ENCODE measurements around the gene TSPAN5.

Gene TSPAN5

GRCh38 chr4:98687876-98688275, 29.5 kb upstream of the TSPAN5 start:
- H3K4me3 ChIP-seq (ENCODE audit: low read depth, low read length), result no peak overlapping the region
- no peak overlapping the region for H2AFZ ChIP-seq (ENCODE audit: low read length, unreplicated experiment)
- H3K27ac ChIP-seq (ENCODE audit: low read depth, low read length), result peak overlapping the region; percentile 80

GRCh38 chr4:98686847-98687246, 28.4 kb upstream of the TSPAN5 start:
- Histone ChIP-seq H3K27me3 (ENCODE audit: insufficient read depth, low read length) (no peaks in the 10 kb centered on the region), H3K4me1 (ENCODE audit: control insufficient read depth, insufficient read depth, low read length, unreplicated experiment) (peaks cover 29% of the 10 kb centered on the region), H3K36me3 (ENCODE audit: insufficient read depth, low read length) (no peaks in the 10 kb centered on the region), H2AFZ (ENCODE audit: low read length, unreplicated experiment) (no peak overlapping the region), H3K27ac (ENCODE audit: low read depth, low read length) (no peak overlapping the region), H3K79me2 (ENCODE audit: control insufficient read depth, insufficient read depth, low read length, unreplicated experiment) (no peaks in the 10 kb centered on the region), H3K4me3 (ENCODE audit: low read depth, low read length) (no peak overlapping the region)

More at GRCh38 chr4:98687876-98688275, 29.5 kb upstream of the TSPAN5 start:
- H3K4me1 ChIP-seq (ENCODE audit: control insufficient read depth, insufficient read depth, low read length, unreplicated experiment), result peaks cover 23% of the 10 kb centered on the region
- no peaks in the 10 kb centered on the region for H3K79me2 ChIP-seq (ENCODE audit: control insufficient read depth, insufficient read depth, low read length, unreplicated experiment)
- H3K36me3 ChIP-seq (ENCODE audit: insufficient read depth, low read length), result no peaks in the 10 kb centered on the region
- H3K27me3 ChIP-seq (ENCODE audit: insufficient read depth, low read length), result no peaks in the 10 kb centered on the region

DNA sequence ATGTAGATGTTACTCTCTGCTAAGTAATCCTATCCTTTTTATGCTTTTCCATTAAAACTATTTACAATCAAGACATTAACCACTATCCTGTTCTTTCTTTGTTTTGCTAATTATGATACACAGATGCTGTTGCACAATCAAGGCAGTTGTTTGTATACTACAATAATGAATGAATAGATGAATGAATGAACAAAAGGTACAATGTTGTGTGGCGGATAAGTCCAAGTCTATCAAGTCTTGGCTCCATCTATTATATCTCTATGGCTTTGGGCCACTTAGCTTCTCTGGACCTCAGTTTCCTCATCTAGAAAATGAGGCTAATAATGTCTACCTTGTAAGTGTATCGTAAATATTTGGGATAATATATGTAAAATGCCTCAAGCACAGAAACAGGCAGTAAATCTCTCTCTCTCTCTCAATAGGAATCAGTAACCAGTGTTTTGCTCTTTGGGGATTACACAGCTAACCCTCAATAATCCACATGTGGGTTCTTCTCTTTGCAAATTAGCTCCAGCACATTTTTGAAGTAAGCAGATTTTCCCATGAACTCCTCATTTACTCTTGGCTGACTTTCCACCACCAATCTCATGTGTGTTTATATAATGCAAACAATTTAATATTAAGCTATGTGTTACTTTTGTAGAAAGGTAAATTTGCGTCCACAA, 27.8 kb upstream of the TSPAN5 start:
- H3K27me3 ChIP-seq (ENCODE audit: insufficient read depth, low read length), result no peaks in the 10 kb centered on the region
- no peaks in the 10 kb centered on the region for H3K79me2 ChIP-seq (ENCODE audit: control insufficient read depth, insufficient read depth, low read length, unreplicated experiment)
- H2AFZ ChIP-seq (ENCODE audit: low read length, unreplicated experiment), result no peak overlapping the region
- H3K36me3 ChIP-seq (ENCODE audit: insufficient read depth, low read length), result no peaks in the 10 kb centered on the region
- peaks cover 29% of the 10 kb centered on the region for H3K4me1 ChIP-seq (ENCODE audit: control insufficient read depth, insufficient read depth, low read length, unreplicated experiment)
- H3K27ac ChIP-seq (ENCODE audit: low read depth, low read length), result no peak overlapping the region
- no peak overlapping the region for H3K4me3 ChIP-seq (ENCODE audit: low read depth, low read length)

DNA sequence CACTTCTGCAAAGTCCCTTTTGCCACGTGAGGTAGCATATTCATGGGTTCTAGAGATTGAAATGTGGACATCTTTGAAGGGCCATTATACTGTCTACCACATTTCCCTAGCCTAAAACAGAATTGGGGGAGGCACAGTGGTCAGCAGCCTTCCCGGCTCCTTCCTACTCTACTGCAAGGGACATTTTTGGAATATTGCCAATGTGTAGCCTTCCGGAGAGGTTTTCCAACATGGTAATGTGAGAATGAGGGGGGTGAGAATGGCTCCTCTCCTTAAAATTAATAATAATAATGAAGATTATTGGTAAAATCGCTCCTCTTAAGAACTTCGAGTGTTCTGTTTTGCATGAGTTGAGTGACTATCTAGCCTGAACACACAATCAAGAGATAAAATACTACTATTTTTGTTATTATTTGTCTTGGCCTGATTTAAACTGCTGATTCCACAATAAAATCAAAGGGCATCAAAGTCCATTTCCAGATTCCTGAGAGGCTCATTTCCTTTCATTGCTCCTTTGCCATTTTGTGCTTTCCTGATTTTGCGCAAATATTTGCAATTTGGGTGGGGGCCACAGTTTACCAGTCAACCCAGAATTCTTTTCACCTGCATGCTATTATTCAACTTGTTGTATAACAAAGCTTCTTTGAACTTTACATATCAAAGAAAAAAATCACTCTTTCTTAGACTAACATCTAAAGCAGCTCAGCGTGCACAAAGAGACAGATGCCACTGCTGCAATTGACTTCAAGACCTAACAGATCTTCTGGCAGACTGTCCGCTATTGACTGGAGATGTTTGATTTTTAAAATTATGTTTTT, 27.0 kb upstream of the TSPAN5 start:
- H2AFZ ChIP-seq (ENCODE audit: low read length, unreplicated experiment), result no peak overlapping the region
- H3K27me3 ChIP-seq (ENCODE audit: insufficient read depth, low read length), result no peaks in the 10 kb centered on the region
- peaks cover 29% of the 10 kb centered on the region for H3K4me1 ChIP-seq (ENCODE audit: control insufficient read depth, insufficient read depth, low read length, unreplicated experiment)
- H3K4me3 ChIP-seq (ENCODE audit: low read depth, low read length), result no peak overlapping the region
- no peak overlapping the region for H3K27ac ChIP-seq (ENCODE audit: low read depth, low read length)
- H3K36me3 ChIP-seq (ENCODE audit: insufficient read depth, low read length), result no peaks in the 10 kb centered on the region
- H3K79me2 ChIP-seq (ENCODE audit: control insufficient read depth, insufficient read depth, low read length, unreplicated experiment), result no peaks in the 10 kb centered on the region

- no peaks in the 10 kb centered on the region for H3K27me3 ChIP-seq (ENCODE audit: insufficient read depth, low read length)
- H3K4me1 ChIP-seq (ENCODE audit: control insufficient read depth, insufficient read depth, low read length, unreplicated experiment), result peaks cover 11% of the 10 kb centered on the region
- H3K36me3 ChIP-seq (ENCODE audit: insufficient read depth, low read length), result no peaks in the 10 kb centered on the region
- H2AFZ ChIP-seq (ENCODE audit: low read length, unreplicated experiment), result no peak overlapping the region
- H3K79me2 ChIP-seq (ENCODE audit: control insufficient read depth, insufficient read depth, low read length, unreplicated experiment), result no peaks in the 10 kb centered on the region
- H3K4me3 ChIP-seq (ENCODE audit: low read depth, low read length), result no peak overlapping the region
- no peak overlapping the region for H3K27ac ChIP-seq (ENCODE audit: low read depth, low read length)
Measured at GRCh38 chr4:98682719-98683118, 24.3 kb upstream of the TSPAN5 start.

- no peaks in the 10 kb centered on the region for H3K79me2 ChIP-seq (ENCODE audit: control insufficient read depth, insufficient read depth, low read length, unreplicated experiment)
- H2AFZ ChIP-seq (ENCODE audit: low read length, unreplicated experiment), result no peak overlapping the region
- no peaks in the 10 kb centered on the region for H3K36me3 ChIP-seq (ENCODE audit: insufficient read depth, low read length)
- H3K4me3 ChIP-seq (ENCODE audit: low read depth, low read length), result no peak overlapping the region
- no peak overlapping the region for H3K27ac ChIP-seq (ENCODE audit: low read depth, low read length)
- H3K4me1 ChIP-seq (ENCODE audit: control insufficient read depth, insufficient read depth, low read length, unreplicated experiment), result peaks cover 8% of the 10 kb centered on the region
- no peaks in the 10 kb centered on the region for H3K27me3 ChIP-seq (ENCODE audit: insufficient read depth, low read length)
Measured at GRCh38 chr4:98680806-98681205, 22.4 kb upstream of the TSPAN5 start.

DNA sequence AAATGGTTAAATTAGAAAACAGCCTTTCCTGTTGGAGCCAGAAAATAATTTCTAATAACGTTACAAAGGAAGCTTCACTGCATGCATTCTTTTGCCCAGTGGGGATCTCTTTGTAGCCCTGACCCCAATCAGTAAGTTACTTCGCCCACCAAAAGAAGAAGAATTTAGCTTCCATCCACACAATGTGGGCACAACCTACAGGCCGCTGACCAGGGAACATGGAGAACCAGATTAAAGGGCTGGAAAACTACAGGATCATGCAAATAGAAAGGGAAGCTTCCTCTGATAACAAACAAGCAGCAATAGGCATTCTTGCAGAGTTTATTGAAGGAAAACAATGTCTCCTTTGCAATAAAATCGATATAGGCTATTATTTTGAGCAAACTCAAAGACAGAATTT, 21.3 kb upstream of the TSPAN5 start:
- H3K36me3 ChIP-seq (ENCODE audit: insufficient read depth, low read length), result no peaks in the 10 kb centered on the region
- no peak overlapping the region for H3K4me3 ChIP-seq (ENCODE audit: low read depth, low read length)
- H3K79me2 ChIP-seq (ENCODE audit: control insufficient read depth, insufficient read depth, low read length, unreplicated experiment), result no peaks in the 10 kb centered on the region
- no peak overlapping the region for H2AFZ ChIP-seq (ENCODE audit: low read length, unreplicated experiment)
- H3K27ac ChIP-seq (ENCODE audit: low read depth, low read length), result no peak overlapping the region
- no peaks in the 10 kb centered on the region for H3K27me3 ChIP-seq (ENCODE audit: insufficient read depth, low read length)
- H3K4me1 ChIP-seq (ENCODE audit: control insufficient read depth, insufficient read depth, low read length, unreplicated experiment), result peaks cover 8% of the 10 kb centered on the region

DNA sequence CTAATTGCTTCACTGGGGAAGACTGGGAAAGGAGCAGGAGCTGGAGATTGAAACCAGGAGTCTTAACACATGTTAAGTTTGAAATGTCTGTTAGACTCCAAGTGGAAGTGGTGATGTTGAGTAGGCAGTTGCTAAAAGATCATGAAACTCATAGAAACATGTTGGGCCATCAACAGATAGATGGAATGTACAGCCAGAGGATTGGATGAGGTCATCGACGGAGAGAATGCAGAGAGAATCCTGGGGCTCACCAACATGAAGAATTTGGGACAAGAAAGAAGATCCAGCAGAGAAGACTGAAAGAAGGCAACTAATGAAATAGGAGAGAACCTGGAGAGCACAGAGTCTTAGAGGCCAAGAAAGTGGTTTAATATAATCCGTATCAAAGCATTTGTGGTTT, 19.4 kb upstream of the TSPAN5 start:
- Histone ChIP-seq H3K27ac (ENCODE audit: low read depth, low read length) (no peak overlapping the region), H2AFZ (ENCODE audit: low read length, unreplicated experiment) (no peak overlapping the region)

DNA sequence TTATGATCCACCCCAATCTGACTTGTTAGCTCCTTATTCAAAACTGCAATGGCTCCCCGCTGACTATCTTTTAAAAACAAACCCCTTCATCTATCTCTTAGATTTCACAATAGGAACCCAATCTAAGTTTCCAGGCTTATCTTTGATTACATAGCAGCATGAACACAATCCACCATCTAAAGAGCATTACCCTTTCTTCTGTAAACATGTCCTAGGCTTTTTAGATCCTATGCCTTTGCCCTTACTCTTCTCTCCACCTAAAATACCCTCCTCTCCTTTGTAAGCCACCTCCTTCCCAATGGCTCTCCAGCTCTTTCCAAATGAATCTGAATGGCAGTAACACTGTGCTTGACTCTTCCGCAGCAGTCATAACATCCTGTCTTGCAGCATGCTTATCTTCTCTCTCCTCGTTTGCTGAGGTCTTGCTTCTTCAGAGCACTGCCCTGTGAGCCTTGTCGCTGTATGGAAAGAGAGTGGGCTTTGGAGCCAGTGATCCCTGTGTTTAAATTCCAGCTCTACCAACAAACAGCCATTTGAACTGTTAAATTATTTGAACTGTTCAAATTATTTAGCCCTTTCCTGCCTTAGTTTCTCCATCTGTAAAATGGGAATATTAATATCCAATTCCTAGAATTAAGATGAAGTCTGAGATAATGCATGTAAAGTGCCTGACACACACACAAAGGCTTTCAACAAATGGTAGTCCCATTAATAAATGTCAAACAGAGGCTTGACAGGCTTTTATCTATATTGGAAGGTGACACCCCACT, 16.2 kb upstream of the TSPAN5 start:
- Histone ChIP-seq H3K4me1 (ENCODE audit: control insufficient read depth, insufficient read depth, low read length, unreplicated experiment) (no peaks in the 10 kb centered on the region), H3K27me3 (ENCODE audit: insufficient read depth, low read length) (no peaks in the 10 kb centered on the region), H2AFZ (ENCODE audit: low read length, unreplicated experiment) (no peak overlapping the region), H3K36me3 (ENCODE audit: insufficient read depth, low read length) (no peaks in the 10 kb centered on the region), H3K79me2 (ENCODE audit: control insufficient read depth, insufficient read depth, low read length, unreplicated experiment) (no peaks in the 10 kb centered on the region), H3K27ac (ENCODE audit: low read depth, low read length) (no peak overlapping the region), H3K4me3 (ENCODE audit: low read depth, low read length) (no peak overlapping the region)

More for the DNA sequence above, 19.4 kb upstream of the TSPAN5 start:
- no peaks in the 10 kb centered on the region for H3K27me3 ChIP-seq (ENCODE audit: insufficient read depth, low read length)
- no peaks in the 10 kb centered on the region for H3K79me2 ChIP-seq (ENCODE audit: control insufficient read depth, insufficient read depth, low read length, unreplicated experiment)
- no peaks in the 10 kb centered on the region for H3K36me3 ChIP-seq (ENCODE audit: insufficient read depth, low read length)
- peaks cover 5% of the 10 kb centered on the region for H3K4me1 ChIP-seq (ENCODE audit: control insufficient read depth, insufficient read depth, low read length, unreplicated experiment)
- no peak overlapping the region for H3K4me3 ChIP-seq (ENCODE audit: low read depth, low read length)

GRCh38 chr4:98673978-98674377, 15.6 kb upstream of the TSPAN5 start:
- no peaks in the 10 kb centered on the region for H3K79me2 ChIP-seq (ENCODE audit: control insufficient read depth, insufficient read depth, low read length, unreplicated experiment)
- no peak overlapping the region for H3K27ac ChIP-seq (ENCODE audit: low read depth, low read length)
- no peak overlapping the region for H3K4me3 ChIP-seq (ENCODE audit: low read depth, low read length)
- H3K36me3 ChIP-seq (ENCODE audit: insufficient read depth, low read length), result no peaks in the 10 kb centered on the region
- no peaks in the 10 kb centered on the region for H3K27me3 ChIP-seq (ENCODE audit: insufficient read depth, low read length)
- H3K4me1 ChIP-seq (ENCODE audit: control insufficient read depth, insufficient read depth, low read length, unreplicated experiment), result no peaks in the 10 kb centered on the region
- no peak overlapping the region for H2AFZ ChIP-seq (ENCODE audit: low read length, unreplicated experiment)

Measured in ACC112 (cell line).